H9 (cell line): ENCODE results near the gene STT3B. TPM values are rescaled to one million over a fixed set of nuclear protein-coding genes. Genes with fewer than 3 reads are reported as not detected.

Experiments used
- DNase-seq: peaks from one replicate; pipeline ENCODE4 v3.0.0-alpha.2; 2017
- H2AFZ ChIP-seq: one replicate; pipeline ENCODE4 v1.6.1; 2013; ENCODE audit warnings: mild to moderate bottlenecking, low read length, control low read depth, moderate library complexity
- H2AK5ac ChIP-seq: 2 replicates; pipeline ENCODE4 v1.6.1; 2013; ENCODE audit warnings: low read length, control low read depth, mixed read lengths; ENCODE audit not compliant: insufficient read length
- H2BK120ac ChIP-seq: one replicate; pipeline ENCODE4 v1.6.1; 2013; ENCODE audit warnings: low read depth, mild to moderate bottlenecking, low read length, control low read depth, inconsistent platforms; ENCODE audit not compliant: poor library complexity, severe bottlenecking
- H2BK12ac ChIP-seq: 2 replicates; pipeline ENCODE4 v1.6.1; 2013; ENCODE audit warnings: low read length, control low read depth, mixed read lengths, low read depth; ENCODE audit not compliant: insufficient read length
- H2BK15ac ChIP-seq: 2 replicates; pipeline ENCODE4 v1.6.1; 2013; ENCODE audit warnings: low read depth, low read length, control low read depth
- H2BK20ac ChIP-seq: one replicate; pipeline ENCODE4 v1.6.1; 2013; ENCODE audit warnings: low read depth, mild to moderate bottlenecking, low read length, control low read depth, inconsistent platforms; ENCODE audit not compliant: poor library complexity, severe bottlenecking
- H2BK5ac ChIP-seq: 2 replicates; pipeline ENCODE4 v1.6.1; 2013; ENCODE audit warnings: low read length, control low read depth, mixed read lengths; ENCODE audit not compliant: insufficient read length
- H3K14ac ChIP-seq: 2 replicates; pipeline ENCODE4 v1.6.1; 2013; ENCODE audit warnings: low read length, control low read depth; ENCODE audit not compliant: insufficient read depth
- H3K18ac ChIP-seq: 2 replicates; pipeline ENCODE4 v1.6.1; 2013; ENCODE audit warnings: low read depth, mild to moderate bottlenecking, mixed read lengths, low read length, control low read depth; ENCODE audit not compliant: insufficient read length
- H3K23ac ChIP-seq: 2 replicates; pipeline ENCODE4 v1.6.1; 2013; ENCODE audit warnings: low read length, control low read depth, mixed read lengths, low read depth; ENCODE audit not compliant: insufficient read length
- H3K23me2 ChIP-seq: 2 replicates; pipeline ENCODE4 v1.6.1; 2013; ENCODE audit warnings: low read depth, mild to moderate bottlenecking, mixed read lengths, low read length, control low read depth; ENCODE audit not compliant: insufficient read length, poor library complexity, severe bottlenecking
- H3K27ac ChIP-seq: 2 replicates; pipeline ENCODE4 v1.5.1; 2013; ENCODE audit warnings: low read length, control low read depth, mixed read lengths, low read depth; ENCODE audit not compliant: insufficient read length
- H3K27me3 ChIP-seq: 2 replicates; pipeline ENCODE4 v1.6.1; 2013; ENCODE audit warnings: low read length, control low read depth, inconsistent platforms; ENCODE audit not compliant: insufficient read depth
- H3K4ac ChIP-seq: 2 replicates; pipeline ENCODE4 v1.6.1; 2013; ENCODE audit warnings: low read depth, mild to moderate bottlenecking, control low read depth, inconsistent platforms, low read length, moderate library complexity
- H3K4me1 ChIP-seq: 2 replicates; pipeline ENCODE4 v1.6.1; 2013; ENCODE audit warnings: low read length, control low read depth, inconsistent platforms; ENCODE audit not compliant: insufficient read depth
- H3K4me2 ChIP-seq: 2 replicates; pipeline ENCODE4 v1.6.1; 2013; ENCODE audit warnings: low read length, control low read depth, mixed read lengths; ENCODE audit not compliant: insufficient read length, insufficient read depth
- H3K56ac ChIP-seq: 2 replicates; pipeline ENCODE4 v1.6.1; 2013; ENCODE audit warnings: low read depth, mild to moderate bottlenecking, mixed read lengths, low read length, control low read depth; ENCODE audit not compliant: insufficient read length
- H3K79me1 ChIP-seq: 2 replicates; pipeline ENCODE4 v1.6.1; 2013; ENCODE audit warnings: low read depth, mild to moderate bottlenecking, moderate library complexity, low read length, control low read depth, inconsistent platforms; ENCODE audit not compliant: insufficient read depth, poor library complexity, severe bottlenecking
- H3K79me2 ChIP-seq: 2 replicates; pipeline ENCODE4 v1.6.1; 2013; ENCODE audit warnings: low read length, control low read depth, inconsistent platforms; ENCODE audit not compliant: insufficient read depth
- H3K9ac ChIP-seq: 2 replicates; pipeline ENCODE4 v1.6.1; 2013; ENCODE audit warnings: low read length, control low read depth, mixed read lengths; ENCODE audit not compliant: insufficient read length; ENCODE audit errors: extremely low read depth
- H3K9me3 ChIP-seq: one replicate; pipeline ENCODE4 v1.6.1; 2013; ENCODE audit warnings: low read depth, low read length, inconsistent platforms; ENCODE audit not compliant: control insufficient read depth
- H3T11ph ChIP-seq: one replicate; pipeline ENCODE4 v1.6.1; 2013; ENCODE audit warnings: mild to moderate bottlenecking, low read length, control low read depth, inconsistent platforms
- H4K20me1 ChIP-seq: one replicate; pipeline ENCODE4 v1.6.1; 2013; ENCODE audit not compliant: control insufficient read depth, insufficient read length, insufficient read depth
- H4K5ac ChIP-seq: 2 replicates; pipeline ENCODE4 v1.6.1; 2013; ENCODE audit warnings: low read depth, mild to moderate bottlenecking, mixed read lengths, low read length, control low read depth; ENCODE audit not compliant: insufficient read length
- H4K8ac ChIP-seq: replicated peaks from 2 replicates; pipeline ENCODE4 v1.6.1; 2013; ENCODE audit warnings: low read length, control low read depth, mixed read lengths, low read depth; ENCODE audit not compliant: insufficient read length
- H4K91ac ChIP-seq: 2 replicates; pipeline ENCODE4 v1.6.1; 2013; ENCODE audit warnings: low read depth, mild to moderate bottlenecking, moderate library complexity, mixed read lengths, low read length, control low read depth; ENCODE audit not compliant: insufficient read length
- H3K27ac Mint-ChIP-seq, 3 experiments: 2 replicates in 2 of 3; 3 replicates in 1 of 3; pipeline ENCODE4 v1.8.0; 2020 to 2021; ENCODE audit warnings: mixed read lengths in 3 of 3, mild to moderate bottlenecking in 1 of 3, moderate library complexity in 1 of 3
- H3K27me3 Mint-ChIP-seq: 2 replicates; pipeline ENCODE4 v1.8.0; 2021; ENCODE audit warnings: low read depth, mild to moderate bottlenecking, moderate library complexity, mixed read lengths
- H3K36me3 Mint-ChIP-seq, 3 experiments: 2 replicates in 2 of 3; 3 replicates in 1 of 3; pipeline ENCODE4 v1.8.0; 2020 to 2021; ENCODE audit warnings: low read depth in 3 of 3, mixed read lengths in 3 of 3; ENCODE audit not compliant: insufficient read depth in 1 of 3
- H3K4me1 Mint-ChIP-seq, 2 experiments: 2 replicates each; pipeline ENCODE4 v1.8.0; 2020; ENCODE audit warnings: mixed read lengths in 2 of 2
- H3K4me3 Mint-ChIP-seq, 2 experiments: 2 replicates in 1 of 2; 3 replicates in 1 of 2; pipeline ENCODE4 v1.8.0; 2020 to 2021; ENCODE audit warnings: mild to moderate bottlenecking in 2 of 2, mixed read lengths in 2 of 2, moderate library complexity in 1 of 2
- H3K9me3 Mint-ChIP-seq, 2 experiments: 2 replicates in 1 of 2; 3 replicates in 1 of 2; pipeline ENCODE4 v1.8.0; 2020; ENCODE audit warnings: mild to moderate bottlenecking in 2 of 2, mixed read lengths in 2 of 2, moderate library complexity in 1 of 2
- CTCF ChIP-seq: fragments of 200-600 bp; sonication (generic); conservative IDR thresholded peaks from 3 replicates; pipeline ENCODE4 v1.8.0; 2021; ENCODE audit warnings: antibody characterized with exemption, mild to moderate bottlenecking
- WGBS: extraction: QIAGEN DNeasy Blood & Tissue Kit; methylation state at CpG from one replicate; pipeline ENCODE4 v1.1.7; 2013; ENCODE audit warnings: missing lambda C conversion rate, low lambda C conversion rate, mixed read lengths; ENCODE audit not compliant: insufficient read length; ENCODE audit errors: extremely low coverage; 5-methylcytosine and 5-hydroxymethylcytosine counted together
- total RNA-seq: library from RNA; stranded (reverse); gene quantifications from 2 replicates; pipeline ENCODE4 v1.2.1, GENCODE V29; 2021

STT3B gene
- total RNA-seq, 1 experiment from 2014 or later: 79.9 TPM

- H3K79me2 ChIP-seq: 0 out of 2 replicates have a peak, but pooled peaks cover 2% of the 10 kb centered on the region
- 0 out of 2 replicates have a peak, but pooled peaks cover 3% of the 10 kb centered on the region for H3K4me1 ChIP-seq
- no peak overlapping the region for H3T11ph ChIP-seq
- H3K18ac ChIP-seq: no peak overlapping the region
- no peak overlapping the region for H3K4me2 ChIP-seq
- Mint-ChIP-seq H3K4me1 (no peaks in the 10 kb centered on the region), H3K27ac (no peak overlapping the region), H3K27me3 (no peaks in the 10 kb centered on the region), H3K4me3 (no peak overlapping the region), H3K36me3 (no peaks in the 10 kb centered on the region; a peak in 1 of 7 replicates), H3K9me3 (no peaks in the 10 kb centered on the region)
- H3K79me1 ChIP-seq: no peaks in the 10 kb centered on the region
- H2BK20ac ChIP-seq: no peak overlapping the region
- H2BK15ac ChIP-seq: no peak overlapping the region
- H3K9me3 ChIP-seq: no peaks in the 10 kb centered on the region
- no peaks in the 10 kb centered on the region for H3K23me2 ChIP-seq
- H4K8ac ChIP-seq: no peak overlapping the region
- no peak for DNase-seq
- H2BK5ac ChIP-seq: no peak overlapping the region
- no peak overlapping the region for H4K5ac ChIP-seq
- H4K91ac ChIP-seq: no peak overlapping the region
- no peak for TF ChIP-seq CTCF
- no peak overlapping the region for H2AK5ac ChIP-seq
- H2BK120ac ChIP-seq: no peak overlapping the region
- no peaks in the 10 kb centered on the region for H4K20me1 ChIP-seq
- no peak overlapping the region for H3K56ac ChIP-seq
- H2AFZ ChIP-seq: no peak overlapping the region
- H3K27me3 ChIP-seq: no peaks in the 10 kb centered on the region
- no CpG with 5 or more reads among the region's 1 CpG for WGBS
- H3K9ac ChIP-seq: no peak overlapping the region
- H3K23ac ChIP-seq: no peak overlapping the region
- H3K27ac ChIP-seq: no peak overlapping the region
- H2BK12ac ChIP-seq: no peak overlapping the region
- no peak overlapping the region for H3K14ac ChIP-seq
- no peak overlapping the region for H3K4ac ChIP-seq
These were observed 9.2 kb upstream of the STT3B start for GRCh38 chr3:31523543-31523942.
